GM23248 (cell line): ENCODE measurements around the gene PPARGC1A. TPM values are rescaled to one million over a fixed set of nuclear protein-coding genes. Genes with fewer than 3 reads are reported as not detected.

Experiments used
- DNase-seq: peaks from one replicate; pipeline ENCODE4 v3.0.0-alpha.2; 2015
- H2AFZ ChIP-seq: fragments of 200-600 bp; sonication (generic); 2 replicates; pipeline ENCODE4 v1.6.1; 2016; ENCODE audit warnings: antibody characterized with exemption
- H3F3A ChIP-seq: fragments of 200-600 bp; sonication (generic); 2 replicates; pipeline ENCODE4 v1.6.1; 2016; ENCODE audit warnings: mild to moderate bottlenecking, antibody characterized with exemption, mixed run types; ENCODE audit not compliant: insufficient read depth
- H3K27ac ChIP-seq: fragments of 200-600 bp; sonication (generic); 2 replicates; pipeline ENCODE4 v1.5.1; 2016; ENCODE audit warnings: mild to moderate bottlenecking
- H3K27me3 ChIP-seq: fragments of 200-600 bp; sonication (generic); replicated peaks from 2 replicates; pipeline ENCODE4 v1.6.1; 2016; ENCODE audit warnings: mild to moderate bottlenecking; ENCODE audit not compliant: insufficient read depth
- H3K36me3 ChIP-seq: fragments of 200-600 bp; sonication (generic); 2 replicates; pipeline ENCODE4 v1.6.1; 2016; ENCODE audit warnings: low read depth, mild to moderate bottlenecking
- H3K4me1 ChIP-seq: fragments of 200-600 bp; sonication (generic); 2 replicates; pipeline ENCODE4 v1.6.1; 2016; ENCODE audit warnings: mild to moderate bottlenecking; ENCODE audit not compliant: insufficient read depth
- H3K4me2 ChIP-seq: fragments of 200-600 bp; sonication (generic); one replicate; pipeline ENCODE4 v1.6.1; 2016; ENCODE audit warnings: mild to moderate bottlenecking; ENCODE audit not compliant: unreplicated experiment
- H3K4me3 ChIP-seq: fragments of 200-600 bp; sonication (generic); 2 replicates; pipeline ENCODE4 v1.5.1; 2016; ENCODE audit warnings: mild to moderate bottlenecking
- H3K79me2 ChIP-seq: fragments of 200-600 bp; sonication (generic); 2 replicates; pipeline ENCODE4 v1.6.1; 2016; ENCODE audit warnings: mild to moderate bottlenecking; ENCODE audit not compliant: insufficient read depth
- H3K9ac ChIP-seq: fragments of 200-600 bp; sonication (generic); 2 replicates; pipeline ENCODE4 v1.6.1; 2016; ENCODE audit warnings: mild to moderate bottlenecking
- H3K9me2 ChIP-seq: fragments of 200-600 bp; sonication (generic); 2 replicates; pipeline ENCODE4 v1.6.1; 2016; ENCODE audit warnings: mixed run types, mild to moderate bottlenecking, moderate library complexity; ENCODE audit not compliant: insufficient read depth
- H3K9me3 ChIP-seq: fragments of 200-600 bp; sonication (generic); one replicate; pipeline ENCODE4 v1.6.1; 2017; ENCODE audit warnings: low read depth
- H4K20me1 ChIP-seq: fragments of 200-600 bp; sonication (generic); 2 replicates; pipeline ENCODE4 v1.6.0; 2016; ENCODE audit not compliant: insufficient read depth
- EZH2 ChIP-seq: fragments of 200-600 bp; sonication (generic); IDR thresholded peaks from 2 replicates; pipeline ENCODE4 v1.6.1; 2018; ENCODE audit warnings: antibody characterized with exemption, mild to moderate bottlenecking; ENCODE audit not compliant: insufficient read depth, poor library complexity, severe bottlenecking
- EZH2phosphoT487 ChIP-seq: fragments of 200-600 bp; sonication (generic); IDR thresholded peaks from 2 replicates; pipeline ENCODE4 v1.6.1; 2018; ENCODE audit warnings: antibody characterized with exemption, moderate library complexity, mild to moderate bottlenecking, low read depth; ENCODE audit not compliant: insufficient read depth
- WGBS, 2 experiments: methylation state at CpG; one replicate each; pipeline ENCODE4 v1.1.6; 2015 to 2017; ENCODE audit warnings: low lambda C conversion rate in 2 of 2, low coverage in 1 of 2; ENCODE audit errors: missing lambda C conversion rate in 2 of 2; 5-methylcytosine and 5-hydroxymethylcytosine counted together
- in situ Hi-C: fragments of 300-500 bp; cut with MboI; formaldehyde crosslinking; loops from 2 replicates; pipeline ENCODE4 v1.15.0; 2020
- polyA plus RNA-seq: library from polyadenylated mRNA; unstranded; fragments of >200 nt; fragmentation: Nextera tagmentation; extraction: Ambion mirVana; gene quantifications from 2 replicates; pipeline ENCODE4 v1.2.1, GENCODE V29; 2016
- total RNA-seq: library from RNA; depleted of rRNA; stranded (reverse); fragments of >200 nt; shearing (Covaris generic); gene quantifications from 2 replicates; pipeline ENCODE4 v1.2.3, GENCODE V29; 2014

Gene PPARGC1A
- total and polyA plus RNA-seq, 2 experiments from 2014 or later = not detected

GRCh38 chr4:23881674-23882337 is 8.0 kb downstream of the PPARGC1A start:
- H3K27me3 ChIP-seq = peaks cover 8% of the 10 kb centered on the region; the same call in 1 of the 2 replicates
- H3K4me1 ChIP-seq = no peaks in the 10 kb centered on the region
- no peaks in the 10 kb centered on the region for H3F3A ChIP-seq
- TF ChIP-seq EZH2 (no peak), EZH2phosphoT487 (no peak)
- H3K9me2 ChIP-seq = no peaks in the 10 kb centered on the region
- H3K27ac ChIP-seq = no peak overlapping the region
- H3K9me3 ChIP-seq = no peaks in the 10 kb centered on the region
- no peaks in the 10 kb centered on the region for H3K36me3 ChIP-seq
- no peak overlapping the region for H3K4me2 ChIP-seq
- H3K4me3 ChIP-seq = no peak overlapping the region
- no peak overlapping the region for H2AFZ ChIP-seq
- in situ Hi-C loops = no loop called here
- H3K79me2 ChIP-seq = no peaks in the 10 kb centered on the region
- 64 to 65% methylated on average over 8 of the region's 8 CpGs for WGBS, 2 experiments
- H3K9ac ChIP-seq = no peak overlapping the region
- no peak for DNase-seq
- no peaks in the 10 kb centered on the region for H4K20me1 ChIP-seq

GRCh38 chr4:23881052-23881501 is 8.8 kb downstream of the PPARGC1A start:
- Histone ChIP-seq H3K4me1 (no peaks in the 10 kb centered on the region), H3F3A (no peaks in the 10 kb centered on the region), H3K9me2 (no peaks in the 10 kb centered on the region), H3K9me3 (no peaks in the 10 kb centered on the region), H3K4me2 (no peak overlapping the region), H2AFZ (no peak overlapping the region), H3K27me3 (peaks cover 8% of the 10 kb centered on the region), H3K27ac (no peak overlapping the region), H3K79me2 (no peaks in the 10 kb centered on the region), H4K20me1 (no peaks in the 10 kb centered on the region), H3K4me3 (no peak overlapping the region), H3K36me3 (no peaks in the 10 kb centered on the region), H3K9ac (no peak overlapping the region)
- TF ChIP-seq EZH2 (no peak), EZH2phosphoT487 (no peak)
- no peak for DNase-seq
- in situ Hi-C loops = no loop called here
- WGBS, 2 experiments = 84 to 85% methylated on average over 5 of the region's 5 CpGs

- Histone ChIP-seq H3F3A (no peaks in the 10 kb centered on the region), H3K36me3 (no peaks in the 10 kb centered on the region), H3K4me1 (no peaks in the 10 kb centered on the region), H2AFZ (no peak overlapping the region), H3K79me2 (no peaks in the 10 kb centered on the region), H3K4me3 (no peak overlapping the region), H3K27ac (no peak overlapping the region), H3K9me3 (no peaks in the 10 kb centered on the region), H3K9me2 (no peaks in the 10 kb centered on the region), H4K20me1 (no peaks in the 10 kb centered on the region), H3K9ac (no peak overlapping the region), H3K4me2 (no peak overlapping the region), H3K27me3 (peaks cover 8% of the 10 kb centered on the region)
- no peak for TF ChIP-seq EZH2phosphoT487
- TF ChIP-seq EZH2 = no peak
- WGBS, 2 experiments = 46 to 54% methylated on average over 7 of the region's 7 CpGs
- in situ Hi-C loops = no loop called here
- no peak for DNase-seq
Measured at GRCh38 chr4:23878912-23879732, 10.7 kb downstream of the PPARGC1A start.

GRCh38 chr4:23878246-23878891 is 11.5 kb downstream of the PPARGC1A start:
- no peaks in the 10 kb centered on the region for H3K9me2 ChIP-seq
- in situ Hi-C loops = no loop called here
- 50 to 61% methylated on average over 6 of the region's 6 CpGs for WGBS, 2 experiments
- no peak overlapping the region for H2AFZ ChIP-seq
- H3K9ac ChIP-seq = no peak overlapping the region
- H3K27ac ChIP-seq = no peak overlapping the region
- TF ChIP-seq EZH2 = no peak
- no peak for TF ChIP-seq EZH2phosphoT487
- H3K4me3 ChIP-seq = no peak overlapping the region
- H3F3A ChIP-seq = no peaks in the 10 kb centered on the region
- H4K20me1 ChIP-seq = no peaks in the 10 kb centered on the region
- no peak for DNase-seq
- H3K9me3 ChIP-seq = no peaks in the 10 kb centered on the region
- no peaks in the 10 kb centered on the region for H3K4me1 ChIP-seq
- H3K79me2 ChIP-seq = no peaks in the 10 kb centered on the region
- peaks cover 4% of the 10 kb centered on the region for H3K27me3 ChIP-seq
- no peak overlapping the region for H3K4me2 ChIP-seq
- H3K36me3 ChIP-seq = no peaks in the 10 kb centered on the region
